ENCODE data around the gene SMTNL1. TPM values are rescaled to one million over a fixed set of nuclear protein-coding genes. Genes with fewer than 3 reads are reported as not detected.

Gene SMTNL1
- total and polyA plus RNA-seq, 9 of the 15 experiments (the other 6 are each of a cell fraction or from before 2014, with no cell fraction given) = not detected

DNA sequence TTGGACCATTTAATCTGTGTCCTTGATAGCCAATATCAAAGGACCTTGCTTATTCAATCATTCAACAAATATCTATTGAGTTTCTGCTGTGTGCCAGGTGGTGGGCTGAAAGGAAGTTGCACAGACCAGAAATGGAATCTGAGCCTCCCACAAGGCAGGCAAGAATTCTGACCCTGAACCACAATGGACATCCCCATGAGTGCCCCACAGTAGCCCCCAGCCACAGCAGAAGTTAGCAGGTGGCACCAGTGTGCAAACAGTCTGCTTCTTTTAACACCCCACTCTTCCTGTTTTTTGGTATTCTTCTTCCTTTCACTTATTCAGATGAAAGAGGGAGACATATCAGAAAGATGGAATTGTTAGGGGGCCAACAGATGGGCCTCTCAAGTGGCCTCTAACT is 47.9 kb downstream of the SMTNL1 start:
- in situ Hi-C loops (cut with MboI) = no loop called here
- CTCF ChIA-PET (ENCODE audit: low intra/inter-chr PET ratio) = no interaction called here
- TF ChIP-seq FOXM1 (IDR thresholded peaks at IDR 0.05; ENCODE audit: low read depth) (no peak), FOXM1 (CRISPR knock-in tag; IDR thresholded peaks at IDR 0.05; ENCODE audit: low read depth) (no peak), SAP30 (IDR thresholded peaks at IDR 0.05; ENCODE audit: borderline replicate concordance, insufficient read depth, low read depth, low read length, poor library complexity, severe bottlenecking) (no peak), TAF1 (IDR thresholded peaks at IDR 0.05; ENCODE audit: control insufficient read depth, extremely low read depth, insufficient read depth, low read length, severe bottlenecking) (no peak), RNF2 (IDR thresholded peaks at IDR 0.05) (no peak), ZNF668 (CRISPR knock-in tag; IDR thresholded peaks at IDR 0.05) (no peak), PHF20 (IDR thresholded peaks at IDR 0.05; ENCODE audit: partially characterized antibody) (no peak), HNRNPLL (IDR thresholded peaks at IDR 0.05; ENCODE audit: low read depth, low read length, poor library complexity, severe bottlenecking) (no peak)
- TF ChIP-seq, protein P1, sequence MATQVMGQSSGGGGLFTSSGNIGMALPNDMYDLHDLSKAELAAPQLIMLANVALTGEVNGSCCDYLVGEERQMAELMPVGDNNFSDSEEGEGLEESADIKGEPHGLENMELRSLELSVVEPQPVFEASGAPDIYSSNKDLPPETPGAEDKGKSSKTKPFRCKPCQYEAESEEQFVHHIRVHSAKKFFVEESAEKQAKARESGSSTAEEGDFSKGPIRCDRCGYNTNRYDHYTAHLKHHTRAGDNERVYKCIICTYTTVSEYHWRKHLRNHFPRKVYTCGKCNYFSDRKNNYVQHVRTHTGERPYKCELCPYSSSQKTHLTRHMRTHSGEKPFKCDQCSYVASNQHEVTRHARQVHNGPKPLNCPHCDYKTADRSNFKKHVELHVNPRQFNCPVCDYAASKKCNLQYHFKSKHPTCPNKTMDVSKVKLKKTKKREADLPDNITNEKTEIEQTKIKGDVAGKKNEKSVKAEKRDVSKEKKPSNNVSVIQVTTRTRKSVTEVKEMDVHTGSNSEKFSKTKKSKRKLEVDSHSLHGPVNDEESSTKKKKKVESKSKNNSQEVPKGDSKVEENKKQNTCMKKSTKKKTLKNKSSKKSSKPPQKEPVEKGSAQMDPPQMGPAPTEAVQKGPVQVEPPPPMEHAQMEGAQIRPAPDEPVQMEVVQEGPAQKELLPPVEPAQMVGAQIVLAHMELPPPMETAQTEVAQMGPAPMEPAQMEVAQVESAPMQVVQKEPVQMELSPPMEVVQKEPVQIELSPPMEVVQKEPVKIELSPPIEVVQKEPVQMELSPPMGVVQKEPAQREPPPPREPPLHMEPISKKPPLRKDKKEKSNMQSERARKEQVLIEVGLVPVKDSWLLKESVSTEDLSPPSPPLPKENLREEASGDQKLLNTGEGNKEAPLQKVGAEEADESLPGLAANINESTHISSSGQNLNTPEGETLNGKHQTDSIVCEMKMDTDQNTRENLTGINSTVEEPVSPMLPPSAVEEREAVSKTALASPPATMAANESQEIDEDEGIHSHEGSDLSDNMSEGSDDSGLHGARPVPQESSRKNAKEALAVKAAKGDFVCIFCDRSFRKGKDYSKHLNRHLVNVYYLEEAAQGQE (IDR thresholded peaks at IDR 0.05; ENCODE audit: borderline replicate concordance) = no peak
- TF ChIP-seq, protein P1 (CRISPR knock-in tag; IDR thresholded peaks at IDR 0.05; ENCODE audit: low read depth) = no peak
- TF ChIP-seq, protein P2, sequence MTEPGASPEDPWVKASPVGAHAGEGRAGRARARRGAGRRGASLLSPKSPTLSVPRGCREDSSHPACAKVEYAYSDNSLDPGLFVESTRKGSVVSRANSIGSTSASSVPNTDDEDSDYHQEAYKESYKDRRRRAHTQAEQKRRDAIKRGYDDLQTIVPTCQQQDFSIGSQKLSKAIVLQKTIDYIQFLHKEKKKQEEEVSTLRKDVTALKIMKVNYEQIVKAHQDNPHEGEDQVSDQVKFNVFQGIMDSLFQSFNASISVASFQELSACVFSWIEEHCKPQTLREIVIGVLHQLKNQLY (CRISPR knock-in tag; conservative IDR thresholded peaks at IDR 0.05) = no peak
- TF ChIP-seq, protein P3, sequence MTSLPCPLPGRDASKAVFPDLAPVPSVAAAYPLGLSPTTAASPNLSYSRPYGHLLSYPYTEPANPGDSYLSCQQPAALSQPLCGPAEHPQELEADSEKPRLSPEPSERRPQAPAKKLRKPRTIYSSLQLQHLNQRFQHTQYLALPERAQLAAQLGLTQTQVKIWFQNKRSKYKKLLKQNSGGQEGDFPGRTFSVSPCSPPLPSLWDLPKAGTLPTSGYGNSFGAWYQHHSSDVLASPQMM (CRISPR knock-in tag; IDR thresholded peaks at IDR 0.05) = no peak

More for the DNA sequence above, 47.9 kb downstream of the SMTNL1 start:
- no peaks in the 10 kb centered on the region for H3K4me1 ChIP-seq (replicated peaks in 1 of 2; ENCODE audit: control insufficient read depth in 2 of 2, insufficient read depth in 2 of 2, low read length in 2 of 2)
- no peaks in the 10 kb centered on the region for H3K9me1 ChIP-seq (ENCODE audit: control insufficient read depth, insufficient read depth, low read length)
- FAIRE-seq (no peak), ATAC-seq (no peak), DNase-seq (ENCODE audit: extremely low read depth in 1 of 4, low spot score in 3 of 4) (no peak)
- POLR2A ChIA-PET = no interaction called here
- no peaks in the 10 kb centered on the region for H3K79me2 ChIP-seq (ENCODE audit: control insufficient read depth, insufficient read depth, low read length)
- H3K9ac ChIP-seq (ENCODE audit: insufficient read depth in 1 of 2, low read depth in 2 of 2, low read length in 2 of 2) = no peak overlapping the region
- no peaks in the 10 kb centered on the region for H4K20me1 ChIP-seq (replicated peaks; ENCODE audit: control insufficient read depth, insufficient read depth, low read length)
- H3K4me3 ChIP-seq = no peak overlapping the region
- no peaks in the 10 kb centered on the region for H3K36me3 ChIP-seq (ENCODE audit: control insufficient read depth, insufficient read depth, low read length)
- H3K4me2 ChIP-seq (ENCODE audit: insufficient read depth, low read length) = no peak overlapping the region
- intact Hi-C loops (cut with micrococcal nuclease) = no loop called here
- no peak overlapping the region for H3K27ac ChIP-seq (ENCODE audit: extremely low read depth, low read depth, low read length)
- H3K9me3 ChIP-seq (replicated peaks; ENCODE audit: control insufficient read depth, insufficient read depth, low read depth, low read length) = no peaks in the 10 kb centered on the region
- no TSS peak for BruUV-seq (replicated peaks)
- H3K27me3 ChIP-seq (ENCODE audit: control insufficient read depth in 2 of 2, insufficient read depth in 2 of 2, low read length in 2 of 2) = peaks cover 0 to 11% of the 10 kb centered on the region in 2 experiments; a peak in 3 of 5 replicates
- no peak overlapping the region for H2AFZ ChIP-seq (ENCODE audit: low read depth, low read length)

All from K562 (cell line).